ENCODE measurements around the gene TBX18.

The TBX18 gene

DNA sequence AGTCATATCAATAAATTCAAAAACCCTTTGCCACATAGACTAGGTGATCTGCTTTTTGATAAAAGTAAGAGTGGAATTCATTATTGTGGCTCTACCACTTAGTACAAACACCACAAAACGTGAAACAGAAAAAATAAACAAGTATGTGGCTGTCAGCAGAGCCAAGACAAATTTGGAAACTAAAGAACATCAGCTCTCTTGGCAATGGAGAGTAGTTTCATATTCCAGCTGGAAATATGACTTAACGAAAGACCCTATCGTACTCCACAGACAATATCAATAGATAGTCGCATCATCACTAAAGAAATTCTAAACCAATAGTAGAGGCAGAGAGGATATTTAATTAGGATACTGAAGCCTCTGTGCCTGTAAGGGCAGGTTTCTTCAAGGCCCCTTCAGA lies 20.8 kb downstream of the TBX18 start:
- no peak for DNase-seq (ENCODE audit: low read depth)

GRCh38 chr6:84740385-84740784 lies 24.0 kb downstream of the TBX18 start:
- no peak for DNase-seq (ENCODE audit: low read depth)

- no peak for DNase-seq (ENCODE audit: low read depth)
These were observed 24.6 kb downstream of the TBX18 start for GRCh38 chr6:84739866-84740208.

DNA sequence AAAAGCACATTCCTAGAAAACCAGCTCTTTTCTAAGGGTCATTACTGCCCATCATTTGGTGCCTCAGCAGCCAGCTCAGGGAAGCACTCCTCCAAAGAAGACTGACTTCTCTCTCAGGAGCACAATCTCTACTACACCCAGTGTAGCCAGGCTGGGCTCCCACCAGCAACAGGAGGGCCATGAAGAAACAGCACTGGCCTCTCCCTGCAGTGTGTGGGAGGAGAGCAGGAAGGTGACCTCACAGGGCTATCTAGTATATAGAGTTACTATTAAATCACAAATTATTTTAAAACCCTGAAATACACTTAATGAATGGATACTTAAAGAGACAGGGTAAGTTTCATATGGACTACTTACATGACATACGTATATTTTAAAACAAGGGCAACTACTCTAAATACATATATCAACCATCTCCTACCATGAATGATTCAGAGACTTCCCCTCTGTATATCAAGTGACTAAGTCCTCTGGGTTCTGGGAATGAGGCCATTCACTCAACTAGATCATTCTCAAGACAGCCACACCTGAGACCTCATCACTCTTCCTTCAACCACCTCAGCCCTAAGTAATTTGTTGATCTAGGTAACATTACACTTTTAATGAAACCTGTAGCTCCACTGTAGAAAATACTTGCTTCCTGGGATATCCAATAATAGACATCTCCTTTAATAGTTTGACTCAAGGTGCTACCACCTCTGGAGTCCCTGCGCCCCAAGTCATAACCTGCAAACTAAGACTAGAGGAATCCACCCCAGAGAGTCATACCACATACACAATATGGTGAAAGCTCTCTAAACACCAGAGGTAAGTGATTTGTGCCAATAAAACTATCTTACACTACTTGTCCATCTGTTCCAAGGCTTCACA lies 25.2 kb downstream of the TBX18 start:
- DNase-seq (ENCODE audit: low read depth) = no peak

- no peak for DNase-seq (ENCODE audit: low read depth)
These were observed 30.5 kb downstream of the TBX18 start for GRCh38 chr6:84733889-84734288.

- DNase-seq (ENCODE audit: low read depth) = no peak
These were observed 32.5 kb downstream of the TBX18 start for GRCh38 chr6:84731901-84732300.

- DNase-seq (ENCODE audit: low read depth) = no peak
These were observed 33.0 kb downstream of the TBX18 start for GRCh38 chr6:84731401-84731800.

- no peak for DNase-seq (ENCODE audit: low read depth)
These were observed 35.8 kb downstream of the TBX18 start for GRCh38 chr6:84728602-84729001.

GRCh38 chr6:84719152-84719551 lies 45.2 kb downstream of the TBX18 start:
- DNase-seq (ENCODE audit: low read depth) = no peak

- no peak for DNase-seq (ENCODE audit: low read depth)
These were observed 46.1 kb downstream of the TBX18 start for GRCh38 chr6:84718038-84718955.

DNA sequence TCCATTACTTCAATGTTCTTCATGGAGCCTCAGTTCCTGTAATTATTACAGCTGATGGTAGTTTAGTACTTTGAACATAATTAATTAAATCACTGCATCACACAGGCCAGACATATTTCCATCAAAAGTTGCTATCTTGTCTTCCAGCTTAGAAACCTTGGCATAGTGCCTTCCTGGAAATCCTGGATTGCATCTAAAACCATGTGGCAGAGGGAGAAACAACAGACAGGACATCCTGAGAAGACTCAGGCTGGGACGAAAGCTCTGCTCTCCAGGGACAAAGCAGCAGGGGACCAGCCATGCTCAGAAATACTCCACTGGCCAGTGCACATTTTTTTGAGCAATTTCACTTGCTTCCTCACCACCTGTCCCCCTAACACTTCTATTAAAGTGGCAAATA lies 55.3 kb downstream of the TBX18 start:
- no peak for DNase-seq (ENCODE audit: low read depth)

DNA sequence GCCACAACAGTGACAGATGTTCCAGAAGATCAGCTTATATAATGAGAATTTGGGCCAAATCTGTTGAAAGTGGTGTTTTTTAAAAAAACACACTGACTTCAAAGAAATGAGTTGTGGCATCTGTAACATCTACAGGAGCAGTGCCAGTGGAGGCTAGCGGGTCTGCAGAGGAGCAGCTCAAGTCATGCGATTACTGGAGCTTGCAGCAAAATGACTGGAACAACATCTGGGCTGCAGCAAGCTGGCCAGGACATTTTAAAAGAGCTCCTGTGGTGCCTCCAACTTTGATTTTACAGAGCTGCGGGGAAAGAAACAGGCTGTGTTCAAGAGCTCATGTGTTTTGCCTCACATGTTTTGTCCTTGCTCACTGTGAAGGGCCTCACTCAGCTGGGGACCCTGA lies 57.2 kb downstream of the TBX18 start:
- DNase-seq (ENCODE audit: low read depth) = no peak

DNA sequence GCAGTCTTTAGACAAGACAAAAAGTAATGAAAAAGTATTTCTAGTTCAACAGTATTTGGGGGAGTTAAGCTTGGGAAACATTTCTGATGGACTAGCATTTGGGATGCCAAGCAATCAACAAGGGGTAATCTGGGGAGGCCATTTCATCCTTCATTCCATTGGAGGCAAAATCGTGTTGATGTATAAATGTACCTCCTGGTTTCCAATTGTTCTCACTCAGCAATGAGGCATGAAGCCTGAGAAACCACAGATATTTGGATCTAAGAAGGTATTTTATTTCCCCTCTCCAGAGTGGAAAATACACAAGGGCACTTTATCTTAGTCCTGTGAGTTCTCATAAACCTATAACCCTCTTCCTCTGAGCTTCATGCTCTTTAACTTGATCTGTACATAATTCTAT lies 68.2 kb downstream of the TBX18 start:
- no peak for DNase-seq (ENCODE audit: low read depth)

- no peak for DNase-seq (ENCODE audit: low read depth)
These were observed 72.3 kb downstream of the TBX18 start for GRCh38 chr6:84691978-84692623.

DNA sequence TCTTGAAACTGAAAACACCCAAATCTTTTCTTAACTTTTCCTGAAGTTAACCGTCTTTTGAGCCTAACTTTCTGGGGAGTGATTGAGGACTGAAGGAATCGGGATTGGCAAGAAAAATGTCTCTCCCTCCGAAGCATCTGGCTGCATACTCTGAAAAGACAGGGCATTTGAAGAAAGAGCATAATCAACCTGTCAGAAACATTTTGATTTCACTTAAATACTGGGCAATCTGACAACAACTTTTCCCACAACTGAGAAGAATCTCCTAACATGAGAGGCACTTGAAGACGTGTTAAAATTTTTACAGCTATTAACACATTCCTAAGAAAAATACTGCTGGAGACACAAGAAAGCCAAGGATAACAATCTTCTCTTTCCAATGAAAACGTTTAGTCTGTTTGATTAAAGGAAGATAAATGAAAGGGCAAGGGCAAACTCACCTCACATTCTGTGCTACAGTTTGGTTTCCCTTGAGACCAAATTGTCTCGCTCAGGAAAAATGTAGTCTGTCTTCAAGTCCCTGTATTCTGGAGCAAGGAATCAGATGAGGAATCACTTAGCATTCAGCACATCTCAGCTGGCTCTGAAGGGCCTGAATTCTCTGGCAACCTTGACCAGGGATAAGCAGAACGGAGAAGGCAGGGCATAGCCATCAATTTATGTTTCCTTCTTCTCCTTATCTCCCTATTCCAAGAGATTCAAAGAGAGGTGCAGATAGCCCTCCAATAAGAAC lies 76.1 kb downstream of the TBX18 start:
- no peak for DNase-seq (ENCODE audit: low read depth)

DNA sequence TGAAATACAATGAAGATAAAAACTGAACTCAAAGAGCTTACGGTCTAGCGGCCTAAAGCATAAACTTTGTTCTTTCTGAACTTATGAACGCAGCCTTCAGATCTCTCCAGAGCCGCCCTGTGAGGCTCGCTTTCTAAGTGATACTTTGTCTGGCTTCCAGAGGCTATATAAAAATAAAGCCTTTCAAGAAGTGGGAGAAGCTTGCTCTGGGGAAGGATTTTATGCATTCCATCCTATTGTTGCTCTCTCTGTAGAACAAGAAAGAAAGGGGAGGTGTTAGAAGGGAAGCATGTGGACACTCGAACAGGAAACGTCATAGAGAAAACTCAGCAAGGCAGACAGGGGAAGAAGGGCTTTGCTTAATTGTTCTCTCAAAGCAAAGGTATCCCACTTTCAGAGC lies 77.0 kb downstream of the TBX18 start:
- DNase-seq (ENCODE audit: low read depth) = no peak

DNA sequence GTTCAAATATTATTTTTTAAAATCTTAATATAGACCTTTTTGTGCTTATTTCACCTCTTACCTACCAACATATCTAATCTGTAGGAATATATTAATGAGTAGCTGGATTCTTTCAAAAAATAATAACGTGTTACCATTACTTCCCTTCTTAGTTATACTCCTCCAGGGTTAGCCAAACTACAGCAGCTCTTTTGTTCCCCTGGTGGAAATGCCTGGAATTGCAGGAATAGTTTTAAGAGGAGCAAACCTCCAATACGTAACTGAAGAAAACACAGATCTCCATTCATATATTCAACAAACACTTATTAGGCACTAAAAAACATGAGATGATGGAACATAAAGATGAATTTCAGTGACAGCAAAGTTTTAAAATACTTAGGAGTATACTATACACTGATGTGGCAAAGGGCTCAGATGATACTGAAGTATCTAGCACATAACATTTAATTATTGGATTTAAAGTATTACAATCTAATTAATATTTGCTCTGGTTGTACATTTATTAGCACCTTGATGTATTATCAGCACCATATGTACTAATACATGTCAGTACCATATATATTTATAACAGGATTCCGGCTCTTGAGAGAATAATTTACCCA lies 78.3 kb downstream of the TBX18 start:
- no peak for DNase-seq (ENCODE audit: low read depth)

DNA sequence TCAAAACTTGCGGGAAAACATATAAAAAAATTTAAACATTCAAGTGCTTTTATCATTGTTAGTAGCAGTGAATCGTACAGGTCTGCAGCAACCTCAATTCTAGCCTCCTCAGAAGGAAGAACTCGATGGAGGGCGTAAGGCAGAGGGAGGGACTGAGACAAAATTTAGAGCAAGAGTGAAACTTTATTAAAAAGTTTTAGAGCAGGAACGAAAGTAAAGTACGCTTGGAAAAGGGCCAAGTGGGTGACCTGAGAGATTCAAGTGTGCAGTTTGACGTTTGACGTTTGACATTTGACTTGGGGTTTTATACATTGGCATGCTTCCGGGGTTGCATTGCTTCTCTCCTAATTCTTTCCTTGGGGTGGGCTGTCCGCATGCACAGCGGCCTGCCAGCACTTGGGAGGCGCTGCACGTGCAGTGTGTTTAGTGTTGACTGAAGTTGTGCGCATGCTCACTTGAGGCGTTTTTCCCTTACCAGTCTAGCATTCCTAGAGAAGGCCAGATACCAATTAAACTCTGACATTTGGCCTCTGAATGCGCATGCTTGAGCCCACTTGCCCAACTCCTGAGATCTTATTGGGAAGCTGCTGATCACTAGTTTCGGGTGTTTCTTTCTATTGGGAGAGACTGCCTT lies 82.6 kb downstream of the TBX18 start:
- no peak for DNase-seq (ENCODE audit: low read depth)

GRCh38 chr6:84675651-84676050 lies 88.7 kb downstream of the TBX18 start:
- DNase-seq (ENCODE audit: low read depth) = no peak

DNA sequence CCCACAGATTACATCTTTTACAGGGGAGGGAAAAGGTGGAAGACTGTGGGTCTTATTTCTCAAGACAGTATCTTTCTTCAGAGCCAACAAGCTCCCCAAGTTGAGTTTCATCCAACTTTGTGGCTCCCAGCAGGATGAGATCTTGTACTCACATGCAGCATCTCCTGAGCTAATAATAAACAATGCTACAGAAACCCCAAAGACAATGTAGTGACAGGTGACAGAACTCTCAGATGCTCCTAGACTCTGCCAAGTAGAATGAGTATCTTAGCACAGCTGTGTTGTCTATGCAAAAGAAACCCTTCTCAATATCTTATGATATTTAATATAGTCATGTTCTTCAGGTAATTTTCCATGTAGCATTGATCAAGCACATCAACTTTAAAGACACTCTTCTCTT lies 90.0 kb downstream of the TBX18 start:
- no peak for DNase-seq (ENCODE audit: low read depth)

- DNase-seq (ENCODE audit: low read depth) = no peak
These were observed 93.2 kb downstream of the TBX18 start for GRCh38 chr6:84671183-84671582.
